ENCODE data around the gene ZC3H15. TPM values are rescaled to one million over a fixed set of nuclear protein-coding genes. Genes with fewer than 3 reads are reported as not detected.

ZC3H15 gene
- total RNA-seq, 1 experiment from 2014 or later = 60.9 TPM

DNA sequence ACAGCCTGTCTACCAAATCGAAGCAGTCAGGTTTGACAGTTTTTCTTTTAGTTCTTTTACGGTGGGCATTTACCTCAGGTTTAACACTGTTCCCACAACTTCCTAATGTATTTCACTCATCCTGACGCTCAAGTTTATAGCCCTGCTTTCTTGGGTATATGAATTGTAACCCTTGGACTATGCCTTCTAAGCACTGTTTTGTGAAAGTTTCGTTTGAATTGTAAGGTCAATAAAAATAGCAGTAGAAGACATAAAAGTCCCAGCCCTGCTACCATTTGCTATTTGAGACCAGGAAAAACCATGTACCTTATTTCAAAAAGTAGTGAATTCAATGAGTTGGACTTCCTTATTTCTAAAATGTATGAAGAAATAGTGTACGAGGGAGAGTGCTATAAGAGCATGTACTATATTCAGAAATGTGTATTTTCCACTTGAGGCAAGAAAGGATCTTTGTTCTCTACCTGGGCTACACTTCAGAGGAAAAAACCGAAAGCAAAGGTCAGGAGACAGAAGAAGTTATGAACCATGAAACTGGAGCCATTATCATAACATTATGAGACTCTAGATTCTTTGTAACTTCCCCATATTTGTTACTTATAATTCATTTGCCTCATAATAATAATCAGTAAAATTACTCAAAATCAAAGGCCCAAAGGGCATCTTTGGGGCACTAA is 1.9 kb upstream of the ZC3H15 start:
- peak overlapping the region; percentile 99 for H3K4me3 Mint-ChIP-seq

DNA sequence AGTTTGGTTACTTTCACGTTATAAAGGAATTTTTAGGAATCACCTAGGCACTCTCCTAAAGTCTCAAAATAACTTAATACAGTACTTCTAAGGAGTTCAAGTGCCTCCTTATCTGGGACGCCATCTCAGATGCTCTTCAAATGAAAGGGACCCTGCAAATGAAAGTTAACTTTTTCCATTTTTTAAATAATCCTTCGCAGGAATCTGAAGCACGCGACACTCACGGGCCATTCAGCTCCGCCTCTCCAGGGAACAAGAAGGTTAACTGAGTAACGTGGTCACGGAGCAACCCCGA is 537 bp upstream of the ZC3H15 start:
- ATAC-seq = no peak
- CTCF ChIA-PET = interaction anchor here (1.0 to 1.3 kb wide), 2 partner anchors 25 to 747 kb away, joined by 3 to 5 read pairs; partner anchors contain the start of gene FSIP2
- TF ChIP-seq NFYB (CRISPR knock-in tag; conservative IDR thresholded peaks at IDR 0.05; ENCODE audit: low read depth) = no peak
- no peak for TF ChIP-seq SMAD3 (CRISPR knock-in tag; IDR thresholded peaks at IDR 0.05; ENCODE audit: borderline replicate concordance)
- no peak for TF ChIP-seq NFE2L1 (CRISPR knock-in tag; IDR thresholded peaks at IDR 0.05)
- TF ChIP-seq TP53 (CRISPR knock-in tag; IDR thresholded peaks at IDR 0.05) = no peak
- TF ChIP-seq ZNF423 (CRISPR knock-in tag; IDR thresholded peaks at IDR 0.05) = no peak
- TF ChIP-seq, protein P1, sequence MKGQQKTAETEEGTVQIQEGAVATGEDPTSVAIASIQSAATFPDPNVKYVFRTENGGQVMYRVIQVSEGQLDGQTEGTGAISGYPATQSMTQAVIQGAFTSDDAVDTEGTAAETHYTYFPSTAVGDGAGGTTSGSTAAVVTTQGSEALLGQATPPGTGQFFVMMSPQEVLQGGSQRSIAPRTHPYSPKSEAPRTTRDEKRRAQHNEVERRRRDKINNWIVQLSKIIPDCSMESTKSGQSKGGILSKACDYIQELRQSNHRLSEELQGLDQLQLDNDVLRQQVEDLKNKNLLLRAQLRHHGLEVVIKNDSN (CRISPR knock-in tag; IDR thresholded peaks at IDR 0.05) = no peak
- no peak for TF ChIP-seq ZNF219 (CRISPR knock-in tag; IDR thresholded peaks at IDR 0.05; ENCODE audit: borderline replicate concordance)
- TF ChIP-seq CREB1 (CRISPR knock-in tag; IDR thresholded peaks at IDR 0.05) = no peak
- TF ChIP-seq, protein P2, sequence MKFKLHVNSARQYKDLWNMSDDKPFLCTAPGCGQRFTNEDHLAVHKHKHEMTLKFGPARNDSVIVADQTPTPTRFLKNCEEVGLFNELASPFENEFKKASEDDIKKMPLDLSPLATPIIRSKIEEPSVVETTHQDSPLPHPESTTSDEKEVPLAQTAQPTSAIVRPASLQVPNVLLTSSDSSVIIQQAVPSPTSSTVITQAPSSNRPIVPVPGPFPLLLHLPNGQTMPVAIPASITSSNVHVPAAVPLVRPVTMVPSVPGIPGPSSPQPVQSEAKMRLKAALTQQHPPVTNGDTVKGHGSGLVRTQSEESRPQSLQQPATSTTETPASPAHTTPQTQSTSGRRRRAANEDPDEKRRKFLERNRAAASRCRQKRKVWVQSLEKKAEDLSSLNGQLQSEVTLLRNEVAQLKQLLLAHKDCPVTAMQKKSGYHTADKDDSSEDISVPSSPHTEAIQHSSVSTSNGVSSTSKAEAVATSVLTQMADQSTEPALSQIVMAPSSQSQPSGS (CRISPR knock-in tag; IDR thresholded peaks at IDR 0.05; ENCODE audit: borderline replicate concordance, low read depth) = no peak

More for the DNA sequence above, 1.9 kb upstream of the ZC3H15 start:
- ChIA-PET CTCF (no interaction called here), POLR2A (no interaction called here)
- H3K9me3 Mint-ChIP-seq = no peaks in the 10 kb centered on the region
- ATAC-seq (no peak), DNase-seq (ENCODE audit: low spot score) (no peak)
- no peaks in the 10 kb centered on the region for H3K36me3 Mint-ChIP-seq
- H3K4me1 Mint-ChIP-seq = peaks cover 28% of the 10 kb centered on the region
- no peak overlapping the region for H3K27ac Mint-ChIP-seq
- TF ChIP-seq ELF4 (CRISPR knock-in tag; IDR thresholded peaks at IDR 0.05; ENCODE audit: low read depth) (no peak), SMAD4 (CRISPR knock-in tag; IDR thresholded peaks at IDR 0.05) (no peak), NR1H2 (CRISPR knock-in tag; IDR thresholded peaks at IDR 0.05) (no peak), RORB (CRISPR knock-in tag; IDR thresholded peaks at IDR 0.05) (no peak), JUN (CRISPR knock-in tag; IDR thresholded peaks at IDR 0.05) (no peak)
- TF ChIP-seq, protein P3, sequence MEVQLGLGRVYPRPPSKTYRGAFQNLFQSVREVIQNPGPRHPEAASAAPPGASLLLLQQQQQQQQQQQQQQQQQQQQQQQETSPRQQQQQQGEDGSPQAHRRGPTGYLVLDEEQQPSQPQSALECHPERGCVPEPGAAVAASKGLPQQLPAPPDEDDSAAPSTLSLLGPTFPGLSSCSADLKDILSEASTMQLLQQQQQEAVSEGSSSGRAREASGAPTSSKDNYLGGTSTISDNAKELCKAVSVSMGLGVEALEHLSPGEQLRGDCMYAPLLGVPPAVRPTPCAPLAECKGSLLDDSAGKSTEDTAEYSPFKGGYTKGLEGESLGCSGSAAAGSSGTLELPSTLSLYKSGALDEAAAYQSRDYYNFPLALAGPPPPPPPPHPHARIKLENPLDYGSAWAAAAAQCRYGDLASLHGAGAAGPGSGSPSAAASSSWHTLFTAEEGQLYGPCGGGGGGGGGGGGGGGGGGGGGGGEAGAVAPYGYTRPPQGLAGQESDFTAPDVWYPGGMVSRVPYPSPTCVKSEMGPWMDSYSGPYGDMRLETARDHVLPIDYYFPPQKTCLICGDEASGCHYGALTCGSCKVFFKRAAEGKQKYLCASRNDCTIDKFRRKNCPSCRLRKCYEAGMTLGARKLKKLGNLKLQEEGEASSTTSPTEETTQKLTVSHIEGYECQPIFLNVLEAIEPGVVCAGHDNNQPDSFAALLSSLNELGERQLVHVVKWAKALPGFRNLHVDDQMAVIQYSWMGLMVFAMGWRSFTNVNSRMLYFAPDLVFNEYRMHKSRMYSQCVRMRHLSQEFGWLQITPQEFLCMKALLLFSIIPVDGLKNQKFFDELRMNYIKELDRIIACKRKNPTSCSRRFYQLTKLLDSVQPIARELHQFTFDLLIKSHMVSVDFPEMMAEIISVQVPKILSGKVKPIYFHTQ (CRISPR knock-in tag; IDR thresholded peaks at IDR 0.05) = no peak
- TF ChIP-seq, protein P4, sequence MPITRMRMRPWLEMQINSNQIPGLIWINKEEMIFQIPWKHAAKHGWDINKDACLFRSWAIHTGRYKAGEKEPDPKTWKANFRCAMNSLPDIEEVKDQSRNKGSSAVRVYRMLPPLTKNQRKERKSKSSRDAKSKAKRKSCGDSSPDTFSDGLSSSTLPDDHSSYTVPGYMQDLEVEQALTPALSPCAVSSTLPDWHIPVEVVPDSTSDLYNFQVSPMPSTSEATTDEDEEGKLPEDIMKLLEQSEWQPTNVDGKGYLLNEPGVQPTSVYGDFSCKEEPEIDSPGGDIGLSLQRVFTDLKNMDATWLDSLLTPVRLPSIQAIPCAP (CRISPR knock-in tag; IDR thresholded peaks at IDR 0.05) = no peak
- TF ChIP-seq, protein P5, sequence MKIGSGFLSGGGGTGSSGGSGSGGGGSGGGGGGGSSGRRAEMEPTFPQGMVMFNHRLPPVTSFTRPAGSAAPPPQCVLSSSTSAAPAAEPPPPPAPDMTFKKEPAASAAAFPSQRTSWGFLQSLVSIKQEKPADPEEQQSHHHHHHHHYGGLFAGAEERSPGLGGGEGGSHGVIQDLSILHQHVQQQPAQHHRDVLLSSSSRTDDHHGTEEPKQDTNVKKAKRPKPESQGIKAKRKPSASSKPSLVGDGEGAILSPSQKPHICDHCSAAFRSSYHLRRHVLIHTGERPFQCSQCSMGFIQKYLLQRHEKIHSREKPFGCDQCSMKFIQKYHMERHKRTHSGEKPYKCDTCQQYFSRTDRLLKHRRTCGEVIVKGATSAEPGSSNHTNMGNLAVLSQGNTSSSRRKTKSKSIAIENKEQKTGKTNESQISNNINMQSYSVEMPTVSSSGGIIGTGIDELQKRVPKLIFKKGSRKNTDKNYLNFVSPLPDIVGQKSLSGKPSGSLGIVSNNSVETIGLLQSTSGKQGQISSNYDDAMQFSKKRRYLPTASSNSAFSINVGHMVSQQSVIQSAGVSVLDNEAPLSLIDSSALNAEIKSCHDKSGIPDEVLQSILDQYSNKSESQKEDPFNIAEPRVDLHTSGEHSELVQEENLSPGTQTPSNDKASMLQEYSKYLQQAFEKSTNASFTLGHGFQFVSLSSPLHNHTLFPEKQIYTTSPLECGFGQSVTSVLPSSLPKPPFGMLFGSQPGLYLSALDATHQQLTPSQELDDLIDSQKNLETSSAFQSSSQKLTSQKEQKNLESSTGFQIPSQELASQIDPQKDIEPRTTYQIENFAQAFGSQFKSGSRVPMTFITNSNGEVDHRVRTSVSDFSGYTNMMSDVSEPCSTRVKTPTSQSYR (CRISPR knock-in tag; IDR thresholded peaks at IDR 0.05) = no peak
- TF ChIP-seq, protein P6, sequence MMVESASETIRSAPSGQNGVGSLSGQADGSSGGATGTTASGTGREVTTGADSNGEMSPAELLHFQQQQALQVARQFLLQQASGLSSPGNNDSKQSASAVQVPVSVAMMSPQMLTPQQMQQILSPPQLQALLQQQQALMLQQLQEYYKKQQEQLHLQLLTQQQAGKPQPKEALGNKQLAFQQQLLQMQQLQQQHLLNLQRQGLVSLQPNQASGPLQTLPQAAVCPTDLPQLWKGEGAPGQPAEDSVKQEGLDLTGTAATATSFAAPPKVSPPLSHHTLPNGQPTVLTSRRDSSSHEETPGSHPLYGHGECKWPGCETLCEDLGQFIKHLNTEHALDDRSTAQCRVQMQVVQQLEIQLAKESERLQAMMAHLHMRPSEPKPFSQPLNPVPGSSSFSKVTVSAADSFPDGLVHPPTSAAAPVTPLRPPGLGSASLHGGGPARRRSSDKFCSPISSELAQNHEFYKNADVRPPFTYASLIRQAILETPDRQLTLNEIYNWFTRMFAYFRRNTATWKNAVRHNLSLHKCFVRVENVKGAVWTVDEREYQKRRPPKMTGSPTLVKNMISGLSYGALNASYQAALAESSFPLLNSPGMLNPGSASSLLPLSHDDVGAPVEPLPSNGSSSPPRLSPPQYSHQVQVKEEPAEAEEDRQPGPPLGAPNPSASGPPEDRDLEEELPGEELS (CRISPR knock-in tag; IDR thresholded peaks at IDR 0.05) = no peak
- TF ChIP-seq, protein P7, sequence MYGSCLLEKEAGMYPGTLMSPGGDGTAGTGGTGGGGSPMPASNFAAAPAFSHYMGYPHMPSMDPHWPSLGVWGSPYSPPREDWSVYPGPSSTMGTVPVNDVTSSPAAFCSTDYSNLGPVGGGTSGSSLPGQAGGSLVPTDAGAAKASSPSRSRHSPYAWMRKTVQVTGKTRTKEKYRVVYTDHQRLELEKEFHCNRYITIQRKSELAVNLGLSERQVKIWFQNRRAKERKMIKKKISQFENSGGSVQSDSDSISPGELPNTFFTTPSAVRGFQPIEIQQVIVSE (CRISPR knock-in tag; IDR thresholded peaks at IDR 0.05; ENCODE audit: borderline replicate concordance) = no peak
- TF ChIP-seq, protein P8, sequence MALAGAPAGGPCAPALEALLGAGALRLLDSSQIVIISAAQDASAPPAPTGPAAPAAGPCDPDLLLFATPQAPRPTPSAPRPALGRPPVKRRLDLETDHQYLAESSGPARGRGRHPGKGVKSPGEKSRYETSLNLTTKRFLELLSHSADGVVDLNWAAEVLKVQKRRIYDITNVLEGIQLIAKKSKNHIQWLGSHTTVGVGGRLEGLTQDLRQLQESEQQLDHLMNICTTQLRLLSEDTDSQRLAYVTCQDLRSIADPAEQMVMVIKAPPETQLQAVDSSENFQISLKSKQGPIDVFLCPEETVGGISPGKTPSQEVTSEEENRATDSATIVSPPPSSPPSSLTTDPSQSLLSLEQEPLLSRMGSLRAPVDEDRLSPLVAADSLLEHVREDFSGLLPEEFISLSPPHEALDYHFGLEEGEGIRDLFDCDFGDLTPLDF (CRISPR knock-in tag; IDR thresholded peaks at IDR 0.05) = no peak
- no peaks in the 10 kb centered on the region; the same call in 1 of the 2 replicates for H3K27me3 Mint-ChIP-seq (ENCODE audit: low read depth)

More for the DNA sequence above, 537 bp upstream of the ZC3H15 start:
- H3K4me1 Mint-ChIP-seq = peaks cover 39% of the 10 kb centered on the region
- no peaks in the 10 kb centered on the region; the same call in 1 of the 2 replicates for H3K27me3 Mint-ChIP-seq (ENCODE audit: low read depth)
- H3K27ac Mint-ChIP-seq = peak overlapping the region; percentile 99
- POLR2A ChIA-PET = interaction anchor here (0.7 to 2.4 kb wide), 5 partner anchors 25 to 1195 kb away, joined by 3 to 16 read pairs (median 3); partner anchors contain the start of genes FAM171B and ITGAV
- H3K4me3 Mint-ChIP-seq = peak overlapping the region; percentile 99
- no peaks in the 10 kb centered on the region for H3K36me3 Mint-ChIP-seq
- H3K9me3 Mint-ChIP-seq = no peaks in the 10 kb centered on the region
- DNase-seq (ENCODE audit: low spot score) = no peak
